Smooth muscle cell of the brain vasculature (primary cell): ENCODE results near the gene CD163L1.
"Not testable (repeated sequence)": the region's sequence is repeated elsewhere in the genome, so short reads cannot be mapped to it uniquely, and the experiment has no call there.

Experiments
- DNase-seq: peaks from one replicate; pipeline ENCODE4 v3.0.0-alpha.2; 2012; ENCODE audit warnings: low read depth, low spot score

Gene CD163L1

DNA sequence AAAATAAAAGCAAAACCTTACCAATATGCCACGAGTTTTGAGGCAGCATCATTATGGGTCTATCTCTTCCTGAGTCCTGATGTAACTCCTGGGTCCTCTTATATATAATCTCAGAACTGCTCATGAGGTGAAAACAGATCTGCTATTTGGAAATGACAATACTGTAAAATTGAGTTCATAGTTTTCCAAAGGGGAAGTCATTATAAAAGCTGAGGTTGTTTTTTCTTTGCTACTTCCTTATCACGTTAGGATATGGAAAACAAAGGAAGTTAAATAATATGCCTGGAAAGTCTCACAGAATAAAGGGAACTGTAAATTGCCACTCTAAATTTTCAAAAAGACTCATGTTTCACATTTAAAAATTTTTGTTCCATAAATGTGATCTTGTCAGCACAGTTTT is at the start of gene CD163L1:
CD163L1 (minus strand) TSS at position 78 of the 400 bp plus-strand sequence; CDS start at position 52, 26 bp downstream.
- DNase-seq, result no peak

GRCh38 chr12:7493006-7493405 is 49.1 kb upstream of the CD163L1 start:
- DNase-seq, result no peak

GRCh38 chr12:7486512-7486911 is 42.6 kb upstream of the CD163L1 start:
- no peak for DNase-seq

- DNase-seq, result no peak
Measured at GRCh38 chr12:7485095-7485494, 41.1 kb upstream of the CD163L1 start.

GRCh38 chr12:7483343-7483742 is 39.4 kb upstream of the CD163L1 start:
- no peak for DNase-seq

- DNase-seq, result no peak
Measured at GRCh38 chr12:7479771-7480170, 35.8 kb upstream of the CD163L1 start.

DNA sequence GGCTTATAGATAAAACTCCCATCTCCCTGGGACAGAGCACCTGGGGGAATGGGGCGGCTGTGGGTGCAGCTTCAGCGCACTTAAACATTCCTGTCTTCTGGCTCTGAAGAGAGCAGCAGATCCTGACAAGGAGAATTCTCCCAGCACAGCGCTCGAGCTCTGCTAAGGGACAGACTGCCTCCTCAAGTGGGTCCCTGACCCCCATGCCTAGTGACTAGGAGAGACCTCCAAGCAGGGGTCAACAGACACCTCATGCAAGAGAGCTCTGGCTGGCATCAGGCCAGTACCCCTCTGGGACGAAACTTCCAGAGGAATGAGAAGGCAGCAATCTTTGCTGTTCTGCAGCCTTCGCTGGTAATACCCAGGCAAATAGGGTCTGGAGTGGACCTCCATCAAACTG is 28.1 kb upstream of the CD163L1 start:
- no peak for DNase-seq

GRCh38 chr12:7460375-7461259 is 16.7 kb upstream of the CD163L1 start:
- peak; percentile 23 for DNase-seq

- DNase-seq, result no peak
Measured at GRCh38 chr12:7459973-7460372, 16.0 kb upstream of the CD163L1 start.

GRCh38 chr12:7451756-7452155 is 7.8 kb upstream of the CD163L1 start:
- DNase-seq, result no peak

DNA sequence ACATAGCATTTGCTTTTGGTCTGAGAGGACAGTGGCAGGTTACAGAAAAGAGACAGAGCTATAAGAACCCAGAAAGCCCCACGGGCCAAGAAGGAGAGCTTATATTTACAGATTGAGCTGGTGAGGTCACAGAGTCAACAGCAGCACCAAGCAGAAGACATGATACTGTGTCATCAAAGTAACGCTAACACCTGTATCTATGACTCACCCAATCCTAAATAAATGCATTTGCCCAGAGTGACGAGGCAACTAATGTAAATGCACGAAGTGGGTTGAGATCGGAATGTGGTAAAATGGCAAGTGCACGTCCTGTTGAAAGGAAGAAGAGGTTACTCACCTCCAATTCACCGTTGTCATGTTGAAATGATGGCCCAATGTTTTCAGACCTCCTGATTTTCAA is 6.7 kb upstream of the CD163L1 start:
- DNase-seq, result no peak

- DNase-seq, result no peak
Measured at GRCh38 chr12:7448099-7448498, 4.1 kb upstream of the CD163L1 start.

DNA sequence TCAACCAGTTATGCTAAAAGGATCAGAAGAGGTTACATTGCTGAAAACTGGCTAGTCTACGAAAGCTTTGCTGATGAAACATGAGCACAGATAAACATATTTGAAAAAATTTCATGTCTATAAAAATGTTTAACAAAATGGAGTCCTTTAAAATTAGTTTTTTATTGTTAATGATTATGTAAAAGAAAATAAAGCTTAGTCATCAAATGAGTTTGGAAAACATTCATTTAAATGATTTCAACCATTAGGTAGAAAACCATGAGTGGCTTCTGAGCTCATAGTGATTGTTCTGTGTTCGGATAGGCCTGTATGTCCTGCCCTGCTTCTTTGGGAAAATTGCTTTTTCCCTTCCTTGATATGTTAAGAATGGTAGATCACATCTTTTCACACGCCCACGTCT is 584 bp upstream of the CD163L1 start:
- no peak for DNase-seq

GRCh38 chr12:7441216-7441615 is 2.7 kb downstream of the CD163L1 start:
- DNase-seq, result no peak

DNA sequence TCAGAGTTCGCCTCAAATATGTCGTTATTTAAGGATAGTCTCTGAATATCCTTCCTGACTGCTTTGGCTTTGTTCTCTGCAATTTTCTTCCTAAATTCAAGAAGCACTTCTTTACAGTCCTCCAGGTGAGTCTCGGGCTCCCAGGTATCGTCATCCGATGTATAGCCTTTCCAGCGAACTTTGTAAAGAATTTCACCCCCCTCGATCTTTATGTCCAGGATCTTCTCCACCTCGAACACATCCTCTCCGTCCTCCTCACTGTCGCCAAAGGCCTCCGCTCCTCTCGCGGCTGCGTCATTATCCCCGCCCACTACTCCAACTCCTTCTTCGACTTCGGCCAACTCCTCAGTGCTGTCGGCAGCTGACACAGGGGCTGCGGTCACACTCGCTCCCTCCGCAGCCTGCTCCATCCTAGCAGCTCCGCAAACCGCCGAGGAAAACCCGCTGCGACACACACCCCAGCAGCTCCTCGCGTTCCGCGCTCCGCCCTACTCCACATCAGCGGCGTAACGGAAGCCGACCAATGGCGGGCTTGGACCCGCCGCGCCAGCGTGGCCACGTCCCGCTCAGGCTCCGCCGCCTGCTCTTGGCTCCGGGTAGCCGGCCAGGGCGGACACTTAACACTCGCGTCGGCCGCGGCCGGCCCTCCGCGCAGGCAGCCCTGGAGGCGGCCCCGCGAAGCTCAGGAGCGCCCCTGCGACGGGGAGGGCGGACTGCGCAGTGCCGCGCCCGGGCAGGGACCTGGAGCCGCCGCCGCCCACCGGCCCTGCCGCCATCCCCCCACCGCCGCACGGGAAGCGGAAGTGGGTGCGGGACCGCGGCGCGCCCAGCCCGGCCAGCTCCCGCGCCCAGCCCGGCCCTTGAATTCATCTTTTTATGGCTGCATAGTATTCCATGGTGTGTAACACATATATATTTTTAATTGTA is 4.1 kb downstream of the CD163L1 start:
- DNase-seq, result no peak

- not testable (repeated sequence) for DNase-seq
Measured at GRCh38 chr12:7438291-7438995, 5.5 kb downstream of the CD163L1 start.

DNA sequence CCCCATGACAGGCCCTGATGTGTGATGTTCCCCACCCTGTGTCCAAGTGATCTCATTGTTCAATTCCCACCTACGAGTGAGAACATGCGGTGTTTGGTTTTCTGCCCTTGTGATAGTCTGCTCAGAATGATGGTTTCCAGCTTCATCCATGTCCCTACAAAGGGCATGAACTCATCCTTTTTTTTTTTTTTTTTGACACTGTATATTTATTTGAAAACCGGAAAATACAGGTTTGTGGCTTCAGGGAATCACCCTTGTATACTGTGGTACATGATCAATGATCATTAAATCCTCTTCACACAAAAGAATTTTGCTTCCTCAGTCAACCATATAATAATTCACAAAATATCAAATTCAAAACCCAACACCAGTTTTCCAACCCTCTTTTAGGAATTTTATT is 6.5 kb downstream of the CD163L1 start:
- DNase-seq, result not testable (repeated sequence)

- no peak for DNase-seq
Measured at GRCh38 chr12:7434670-7435069, 9.3 kb downstream of the CD163L1 start.

GRCh38 chr12:7433276-7433822 is 10.6 kb downstream of the CD163L1 start:
- no peak for DNase-seq

DNA sequence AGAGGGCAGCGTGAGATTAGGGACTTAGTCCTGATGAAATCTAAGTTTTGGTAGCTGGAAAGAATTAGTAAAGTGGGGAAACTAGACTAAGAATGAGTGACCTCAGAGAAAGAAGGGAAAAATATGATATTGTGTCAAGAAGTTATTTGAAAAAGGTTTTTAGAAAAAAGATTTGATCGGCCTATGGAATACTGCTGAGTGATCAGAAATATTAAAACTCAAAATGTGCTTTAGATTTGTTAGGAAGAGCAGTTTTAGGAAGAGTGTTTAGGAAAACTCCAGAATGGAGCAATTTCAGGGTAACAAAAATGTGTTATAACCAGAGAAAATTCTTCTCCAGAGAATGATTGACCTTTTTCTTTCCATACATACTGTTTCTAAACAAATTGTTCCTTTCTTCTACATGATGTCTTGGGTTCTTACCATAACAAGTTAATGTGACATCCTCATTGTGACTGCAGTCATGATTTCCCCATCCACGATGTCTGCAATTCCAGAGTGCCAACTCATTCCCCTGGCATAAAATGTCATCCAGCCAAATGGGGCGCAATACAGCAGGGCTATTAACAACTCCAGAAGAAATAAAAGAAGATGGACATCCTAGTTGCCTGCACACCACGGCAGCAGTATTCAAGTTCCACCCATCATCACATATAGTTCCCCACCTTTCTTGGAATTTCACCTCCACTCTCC is 11.8 kb downstream of the CD163L1 start:
- no peak for DNase-seq

DNA sequence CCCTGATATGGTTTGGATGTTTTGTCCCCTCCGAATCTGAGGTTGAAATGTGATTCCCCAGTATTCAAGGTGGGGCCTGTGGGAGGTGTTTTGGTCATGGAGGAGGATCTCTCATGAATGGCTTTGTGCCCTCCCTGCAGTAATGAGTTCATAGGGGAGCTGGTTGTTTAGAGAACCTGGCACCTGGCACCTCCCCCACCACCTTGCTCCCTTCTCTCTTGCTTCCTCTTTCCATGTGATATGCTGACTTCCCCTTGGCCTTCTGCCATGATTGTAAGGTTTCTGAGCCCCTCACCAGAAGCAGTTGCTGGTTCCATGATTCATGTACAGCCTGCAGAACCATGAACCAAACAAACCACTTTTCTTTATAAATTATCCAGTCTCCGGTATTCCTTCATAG is 32.6 kb downstream of the CD163L1 start:
- no peak for DNase-seq
